OCI-LY7 (cell line): ENCODE data around the gene PRF1. TPM values are rescaled to one million over a fixed set of nuclear protein-coding genes. Genes with fewer than 3 reads are reported as not detected.
A peak's percentile ranks its signal among the peaks of the same experiment; 100 is the strongest.

Experiments used
- BruUV-seq: library from RNA; stranded (reverse); fragments of 400-500 nt; replicated peaks from 2 replicates; lab custom pipeline; 2021; lab: Mats Ljungman, UMichigan
- CTCF ChIA-PET: fragments of 300-600 bp; sonication (Branson Sonifier 250); formaldehyde crosslinking; loops from one replicate; lab custom pipeline; 2022; ENCODE audit warnings: antibody characterized with exemption; ENCODE audit not compliant: unreplicated experiment; lab: Charles Lee
- POLR2A ChIA-PET: fragments of 300-600 bp; sonication (Branson Sonifier 250); formaldehyde crosslinking; loops from one replicate; lab custom pipeline; 2022; ENCODE audit warnings: antibody characterized with exemption; lab: Charles Lee
- DNase-seq: peaks from one replicate; pipeline ENCODE4 v3.0.0-alpha.2; 2015; ENCODE audit warnings: low spot score
- H2AFZ ChIP-seq: fragments of 200-600 bp; sonication (generic), shearing (Covaris generic); 2 replicates; pipeline ENCODE4 v1.6.1; 2014; ENCODE audit warnings: mild to moderate bottlenecking, antibody characterized with exemption, low read length, moderate library complexity
- H3K27ac ChIP-seq: fragments of 200-600 bp; sonication (generic); 2 replicates; pipeline ENCODE4 v1.5.1; 2014; ENCODE audit warnings: mixed run types, low read depth, mild to moderate bottlenecking, moderate library complexity, low read length, inconsistent platforms; ENCODE audit not compliant: poor library complexity, severe bottlenecking
- H3K36me3 ChIP-seq: fragments of 200-600 bp; sonication (generic); 2 replicates; pipeline ENCODE4 v1.6.1; 2014; ENCODE audit warnings: mild to moderate bottlenecking, antibody characterized with exemption, low read length, moderate library complexity, mixed read lengths; ENCODE audit not compliant: insufficient read depth
- H3K4me1 ChIP-seq: fragments of 200-600 bp; sonication (generic); 2 replicates; pipeline ENCODE4 v1.5.1; 2014; ENCODE audit warnings: mild to moderate bottlenecking, low read length; ENCODE audit not compliant: insufficient read depth, poor library complexity, severe bottlenecking
- H3K4me2 ChIP-seq: fragments of 200-600 bp; sonication (generic); 2 replicates; pipeline ENCODE4 v1.6.1; 2014; ENCODE audit warnings: mild to moderate bottlenecking, low read length
- H3K4me3 ChIP-seq: fragments of 200-600 bp; sonication (generic); 2 replicates; pipeline ENCODE4 v1.5.1; 2014; ENCODE audit warnings: mild to moderate bottlenecking, low read depth, low read length; ENCODE audit not compliant: poor library complexity, severe bottlenecking
- H3K79me2 ChIP-seq: fragments of 200-600 bp; sonication (generic); 2 replicates; pipeline ENCODE4 v1.6.1; 2016; ENCODE audit warnings: low read depth, mild to moderate bottlenecking, low read length, moderate library complexity, mixed read lengths; ENCODE audit not compliant: insufficient read depth
- H3K9me2 ChIP-seq: fragments of 200-600 bp; sonication (generic); 2 replicates; pipeline ENCODE4 v1.6.1; 2016; ENCODE audit warnings: mild to moderate bottlenecking, low read length, mixed read lengths; ENCODE audit not compliant: insufficient read depth
- H3K9me3 ChIP-seq: fragments of 200-600 bp; sonication (generic); 2 replicates; pipeline ENCODE4 v1.6.1; 2014; ENCODE audit warnings: mild to moderate bottlenecking, mixed run types, low read length, mixed read lengths
- H4K20me1 ChIP-seq: fragments of 200-600 bp; sonication (generic); 2 replicates; pipeline ENCODE4 v1.6.1; 2014; ENCODE audit warnings: mild to moderate bottlenecking, antibody characterized with exemption, low read length, moderate library complexity, mixed read lengths; ENCODE audit not compliant: insufficient read depth
- CTCF ChIP-seq: fragments of 200-600 bp; sonication (generic); conservative IDR thresholded peaks from 2 replicates; pipeline ENCODE4 v1.5.1; 2014; ENCODE audit warnings: mild to moderate bottlenecking, antibody characterized with exemption, low read length, moderate library complexity, mixed read lengths
- EZH2phosphoT487 ChIP-seq: fragments of 200-600 bp; sonication (generic); IDR thresholded peaks from 2 replicates; pipeline ENCODE4 v1.6.1; 2018; ENCODE audit warnings: low read depth, borderline replicate concordance, mild to moderate bottlenecking, mixed run types, antibody characterized with exemption, low read length, moderate library complexity, mixed read lengths
- intact Hi-C: fragments of 100-400 bp; cut with micrococcal nuclease; formaldehyde crosslinking; loops from one replicate; pipeline ENCODE4 v1.10.0; 2022; ENCODE audit not compliant: unreplicated experiment
- total RNA-seq, 2 experiments: library from RNA; depleted of rRNA in 1 of 2; stranded (reverse); fragments of >200 nt in 1 of 2; shearing (Covaris generic) in 1 of 2; gene quantifications; 2 replicates each; pipeline ENCODE4 v1.2.3, GENCODE V29; 2014 to 2022

PRF1 gene
- total RNA-seq, 2 experiments from 2014 or later: 5.8 to 7.0 TPM

- ChIA-PET CTCF (interaction anchor here (0.9 to 2.1 kb wide), 3 partner anchors 9 to 107 kb away, joined by 3 to 6 read pairs (median 5); no protein-coding TSS in a partner anchor), POLR2A (interaction anchor here (0.6 to 2.5 kb wide), 8 partner anchors 8 to 81 kb away, joined by 3 to 15 read pairs (median 4); no protein-coding TSS in a partner anchor)
- peak; percentile 92 for DNase-seq
- peak overlapping the region; percentile 77 for H3K4me2 ChIP-seq
- H3K36me3 ChIP-seq: no peaks in the 10 kb centered on the region
- H3K27ac ChIP-seq: peak overlapping the region; percentile 95
- peak overlapping the region; percentile 46 for H3K4me3 ChIP-seq
- peaks cover 69% of the 10 kb centered on the region for H3K4me1 ChIP-seq
- TSS peak; percentile 55 for BruUV-seq
- H3K9me3 ChIP-seq: no peaks in the 10 kb centered on the region
- intact Hi-C loops: loop anchor here (1.0 kb wide), 1 partner anchor 16 kb away; no protein-coding TSS in a partner anchor
- H2AFZ ChIP-seq: peak overlapping the region; percentile 26
- no peaks in the 10 kb centered on the region for H4K20me1 ChIP-seq
- no peaks in the 10 kb centered on the region for H3K9me2 ChIP-seq
- no peaks in the 10 kb centered on the region for H3K79me2 ChIP-seq
- no peak for TF ChIP-seq CTCF
- TF ChIP-seq EZH2phosphoT487: no peak
Measured at GRCh38 chr10:70575874-70576802, 26.4 kb downstream of the PRF1 start.

- intact Hi-C loops: no loop called here
- Histone ChIP-seq H3K27ac (peak overlapping the region; percentile 95), H3K79me2 (no peaks in the 10 kb centered on the region), H3K9me2 (no peaks in the 10 kb centered on the region), H3K4me1 (peaks cover 69% of the 10 kb centered on the region), H3K4me3 (peak overlapping the region; percentile 46), H4K20me1 (no peaks in the 10 kb centered on the region), H3K9me3 (no peaks in the 10 kb centered on the region), H3K36me3 (0 out of 2 replicates have a peak, but pooled peaks cover 2% of the 10 kb centered on the region), H2AFZ (peak overlapping the region; percentile 26), H3K4me2 (peak overlapping the region; percentile 77)
- ChIA-PET CTCF (interaction anchor here (0.9 to 2.1 kb wide), 2 partner anchors 10 to 26 kb away, joined by 3 to 6 read pairs; no protein-coding TSS in a partner anchor), POLR2A (interaction anchor here (1.1 to 2.5 kb wide), 5 partner anchors 8 to 66 kb away, joined by 3 to 15 read pairs (median 4); no protein-coding TSS in a partner anchor)
- no TSS peak for BruUV-seq
- no peak for DNase-seq
- TF ChIP-seq EZH2phosphoT487 (no peak), CTCF (no peak)
Measured at GRCh38 chr10:70575486-70575873, 27.1 kb downstream of the PRF1 start.
